NOMO-1 treated with dmso at 0.1 percent for 144 hours (cell line): ENCODE measurements around the gene GABRQ.

Experiments
- DNase-seq: peaks from one replicate; lab custom pipeline; 2025; ENCODE audit not compliant: unreplicated experiment; lab: John Stamatoyannopoulos, UW

The GABRQ gene

GRCh38 chrX:152637649-152638442 is at the start of gene GABRQ:
GABRQ (plus strand) TSS chrX:152637895; CDS start chrX:152638203, 308 bp downstream.
- no peak for DNase-seq

GRCh38 chrX:152588206-152588605 is 49.5 kb upstream of the GABRQ start:
- no peak for DNase-seq

GRCh38 chrX:152600853-152601633 is 36.7 kb upstream of the GABRQ start:
- no peak for DNase-seq

- DNase-seq = no peak
Observed at GRCh38 chrX:152601848-152602616, 35.7 kb upstream of the GABRQ start.

GRCh38 chrX:152614791-152615190 is 22.9 kb upstream of the GABRQ start:
- DNase-seq = no peak

- DNase-seq = no peak
Observed at GRCh38 chrX:152619897-152620296, 17.8 kb upstream of the GABRQ start.

GRCh38 chrX:152632445-152633097 is 5.1 kb upstream of the GABRQ start:
- DNase-seq = no peak

GRCh38 chrX:152635941-152636340 is 1.8 kb upstream of the GABRQ start:
- DNase-seq = no peak

GRCh38 chrX:152638443-152638904 is 779 bp downstream of the GABRQ start:
- no peak for DNase-seq

- no peak for DNase-seq
Observed at GRCh38 chrX:152639426-152639825, 1.7 kb downstream of the GABRQ start.

- DNase-seq = no peak
Observed at GRCh38 chrX:152640034-152640818, 2.5 kb downstream of the GABRQ start.

GRCh38 chrX:152641256-152641875 is 3.7 kb downstream of the GABRQ start:
- no peak for DNase-seq

GRCh38 chrX:152641996-152642395 is 4.3 kb downstream of the GABRQ start:
- no peak for DNase-seq

- no peak for DNase-seq
Observed at GRCh38 chrX:152642931-152643564, 5.4 kb downstream of the GABRQ start.

- no peak for DNase-seq
Observed at GRCh38 chrX:152646961-152647360, 9.3 kb downstream of the GABRQ start.

GRCh38 chrX:152647978-152648377 is 10.3 kb downstream of the GABRQ start:
- DNase-seq = no peak

- no peak for DNase-seq
Observed at GRCh38 chrX:152652060-152652459, 14.4 kb downstream of the GABRQ start.

- no peak for DNase-seq
Observed at GRCh38 chrX:152652467-152652866, 14.8 kb downstream of the GABRQ start.

GRCh38 chrX:152656087-152656486 is 18.4 kb downstream of the GABRQ start:
- no peak for DNase-seq
